GM21717 (cell line): ENCODE measurements around the gene NFKBIZ.
"Not testable (repeated sequence)": the region's sequence is repeated elsewhere in the genome, so short reads cannot be mapped to it uniquely, and the experiment has no call there.

ENCODE experiments used
- ATAC-seq: cut with Tn5 transposase; IDR thresholded peaks from one replicate; pipeline ENCODE4 v1.9.1; 2021; ENCODE audit warnings: mild to moderate bottlenecking, moderate library complexity; ENCODE audit not compliant: unreplicated experiment

The NFKBIZ gene

DNA sequence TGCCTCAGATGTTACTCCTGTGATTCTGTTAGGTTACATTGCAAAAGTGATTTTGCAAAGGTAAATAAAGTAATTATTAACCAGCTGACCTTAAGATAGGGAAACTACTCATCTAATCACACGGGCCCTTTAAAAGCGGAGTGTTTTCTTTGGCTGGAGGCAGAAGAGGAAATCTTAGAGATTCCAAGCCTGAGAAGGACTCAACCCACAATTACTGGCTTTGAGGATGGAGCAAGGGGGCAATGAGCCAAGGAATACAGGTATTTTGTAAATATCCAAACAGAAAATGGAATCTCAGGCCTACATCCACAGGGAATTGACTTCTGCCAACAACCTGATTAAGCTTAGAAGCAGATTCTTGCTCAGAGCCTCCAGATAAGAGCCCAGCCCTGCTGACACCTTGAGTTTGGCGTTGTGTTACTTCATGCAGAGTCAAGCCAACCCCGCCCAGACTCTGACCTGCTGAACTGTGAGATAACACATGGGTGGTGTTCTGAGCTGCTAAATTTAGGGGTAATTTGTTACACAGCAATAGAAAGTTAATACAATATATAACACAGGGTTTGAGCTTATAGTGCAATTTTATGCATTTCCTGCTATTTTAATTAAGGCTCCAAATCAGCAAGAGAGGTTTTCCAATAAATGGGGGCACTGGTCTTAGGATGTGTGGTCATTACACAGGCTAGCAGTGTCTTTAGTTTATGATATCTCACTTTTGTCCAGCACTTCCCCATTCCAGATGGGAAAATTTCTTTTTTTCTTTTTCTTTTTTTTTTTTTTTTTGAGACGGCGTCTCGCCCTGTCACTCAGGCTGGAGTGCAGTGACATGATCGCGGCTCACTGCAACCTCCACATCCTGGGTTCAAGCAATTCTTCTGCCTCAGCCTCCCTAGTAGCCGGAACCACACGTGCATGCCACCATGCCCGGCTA, 19.5 kb downstream of the NFKBIZ start:
- ATAC-seq = no peak

DNA sequence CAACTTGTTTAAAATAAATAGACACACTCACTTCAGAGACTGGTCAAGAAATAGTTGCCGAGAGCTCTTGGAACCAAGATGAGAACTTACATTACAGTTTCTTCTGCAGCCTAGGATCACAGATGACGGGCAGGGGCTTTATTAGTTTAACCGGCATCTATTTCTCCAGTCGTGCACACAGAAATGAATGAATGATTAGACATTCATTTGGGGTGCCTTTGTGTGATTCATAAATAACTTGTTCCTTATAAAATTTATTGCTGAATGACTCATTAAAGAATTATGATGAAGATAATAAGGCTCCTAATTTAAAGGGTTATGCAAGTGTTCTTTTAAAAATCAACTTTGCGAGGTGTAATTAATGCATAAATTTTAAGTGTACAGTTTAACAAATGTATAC, 20.8 kb downstream of the NFKBIZ start:
- no peak for ATAC-seq

DNA sequence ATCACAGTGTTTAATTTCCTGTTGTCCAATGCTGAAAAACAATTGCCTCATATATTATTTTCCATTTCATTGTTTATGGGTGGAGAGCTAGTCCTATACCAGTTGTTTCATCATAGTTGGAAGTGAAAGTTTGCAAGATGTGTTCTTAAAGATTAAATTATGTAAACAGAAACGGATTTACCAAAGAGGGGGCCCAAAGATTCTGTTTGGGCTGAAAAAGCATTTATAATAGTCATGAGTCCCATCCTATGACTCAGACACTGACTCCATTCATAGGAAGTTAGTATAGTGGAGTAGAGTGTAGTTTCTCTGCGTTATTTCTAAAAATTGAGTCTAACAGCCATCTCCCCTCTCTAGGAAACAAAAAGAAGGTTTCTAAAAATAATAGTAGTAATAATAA, 24.3 kb downstream of the NFKBIZ start:
- ATAC-seq = no peak

DNA sequence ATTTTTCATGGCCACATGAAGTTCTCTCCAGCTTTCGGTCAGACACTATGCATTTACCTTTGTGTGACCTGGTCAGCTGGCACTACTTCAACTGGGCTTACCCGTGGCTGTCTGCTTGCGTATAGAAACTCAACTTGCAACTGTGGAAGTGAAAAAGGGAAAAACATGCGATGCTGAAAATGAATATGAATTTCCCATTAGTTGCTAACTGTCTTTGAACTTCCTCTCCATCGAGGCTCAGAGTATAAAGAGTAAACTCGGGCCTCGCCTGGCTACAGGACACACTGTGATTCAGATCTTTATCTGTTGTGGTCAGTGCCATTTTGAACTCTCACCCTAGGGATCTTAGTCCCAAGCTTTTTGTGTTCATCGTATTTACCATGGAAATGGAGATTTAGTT, 26.8 kb downstream of the NFKBIZ start:
- no peak for ATAC-seq

DNA sequence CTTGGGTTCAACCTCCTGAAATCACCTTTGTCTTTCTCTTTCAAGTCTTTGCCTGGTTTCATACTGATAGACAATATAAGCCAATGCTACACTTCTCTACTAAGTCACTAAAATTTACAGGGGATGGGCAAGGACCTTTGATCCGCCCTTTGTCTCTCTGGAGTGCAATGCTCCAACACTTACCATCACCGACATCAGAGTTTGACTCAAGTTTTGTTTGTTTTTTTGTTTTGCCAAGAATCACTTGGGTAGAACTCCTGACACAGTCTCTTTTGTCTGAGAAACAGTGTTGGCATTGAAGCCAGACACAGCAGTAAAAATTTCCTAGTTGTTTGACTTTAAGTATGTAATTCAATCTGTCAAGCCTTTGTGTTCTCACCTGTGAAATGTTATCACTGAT, 29.3 kb downstream of the NFKBIZ start:
- no peak for ATAC-seq

DNA sequence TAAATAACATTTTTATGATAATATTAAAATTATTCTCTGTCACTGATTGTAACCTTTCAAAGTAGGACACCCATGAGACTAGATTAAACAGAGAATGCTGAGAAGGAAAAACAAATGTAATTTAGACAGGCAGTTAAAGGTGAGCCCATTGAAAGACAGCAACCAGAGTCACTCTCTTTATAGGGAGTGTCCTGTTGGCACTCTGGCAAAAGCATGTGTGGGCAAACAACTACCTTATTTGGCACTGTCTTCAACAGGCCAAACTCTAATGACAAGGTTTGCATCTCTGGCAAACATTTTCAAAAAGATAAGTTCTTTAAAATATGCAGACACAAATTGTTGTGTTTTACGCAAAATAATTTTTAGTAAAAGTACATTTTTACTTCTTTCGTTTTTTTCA, 29.8 kb downstream of the NFKBIZ start:
- ATAC-seq = no peak

DNA sequence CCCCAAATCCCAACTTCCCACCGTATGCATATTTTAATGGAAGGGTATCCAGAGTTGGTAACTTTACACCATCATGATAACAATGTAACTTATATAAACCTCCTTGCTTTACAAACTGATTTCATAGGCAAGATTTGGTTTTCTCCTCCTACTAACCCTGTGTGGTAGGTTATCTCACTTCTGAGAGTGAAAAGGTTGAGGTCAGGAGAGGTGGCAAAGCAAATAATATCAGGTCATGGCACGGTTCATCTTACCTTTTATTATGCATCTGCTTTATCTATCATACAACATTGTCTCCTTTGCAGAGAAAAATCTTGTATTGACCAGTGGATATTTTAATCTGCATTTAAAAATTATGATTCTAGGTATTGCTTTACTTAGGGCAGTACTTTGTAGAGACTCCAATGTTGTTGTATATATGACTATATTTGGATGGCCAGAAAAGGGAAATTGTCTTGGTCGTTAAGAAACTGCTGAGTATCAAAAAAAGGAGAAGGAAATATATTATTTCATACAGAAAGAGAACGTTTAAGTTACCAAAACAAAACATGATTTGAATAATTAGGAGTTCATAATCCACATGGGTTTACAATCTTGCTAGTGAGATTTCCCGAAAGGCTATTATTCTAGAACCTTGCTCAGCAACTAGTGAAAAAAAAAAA, 30.4 kb downstream of the NFKBIZ start:
- no peak for ATAC-seq

DNA sequence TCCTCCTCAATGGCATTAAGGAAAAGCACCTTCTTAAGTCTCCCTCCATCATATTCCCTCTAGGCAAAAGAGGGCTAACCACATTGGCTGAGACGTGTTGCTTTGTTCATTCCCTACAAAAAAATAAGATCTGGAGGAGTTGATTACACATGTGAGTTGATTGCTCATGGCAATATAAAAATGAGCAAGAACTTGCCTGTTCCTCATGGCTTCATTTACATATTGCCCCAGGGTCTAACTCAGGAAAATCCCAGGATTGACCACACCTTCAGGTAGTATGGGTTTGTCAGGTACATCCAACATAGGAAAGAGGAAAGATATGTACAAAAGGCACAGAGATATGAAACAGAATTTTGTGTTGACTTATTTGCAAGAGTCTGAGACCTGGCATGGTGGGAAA, 35.5 kb downstream of the NFKBIZ start:
- ATAC-seq = no peak

DNA sequence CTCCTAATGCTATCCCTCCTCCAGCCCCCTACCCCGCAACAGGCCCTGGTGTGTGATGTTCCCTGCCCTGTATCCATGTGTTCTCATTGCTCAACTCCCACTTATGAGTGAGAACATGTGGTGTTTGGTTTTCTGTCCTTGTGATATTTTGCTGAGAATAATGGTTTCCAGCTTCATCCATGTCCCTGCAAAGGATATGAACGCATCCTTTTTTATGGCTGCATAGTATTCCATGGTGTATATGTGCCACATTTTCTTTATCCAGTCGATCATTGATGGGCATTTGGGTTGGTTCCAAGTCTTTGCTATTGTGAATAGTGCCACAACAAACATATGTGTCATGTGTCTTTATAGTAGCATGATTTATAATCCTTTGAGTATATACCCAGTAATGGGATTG, 36.3 kb downstream of the NFKBIZ start:
- not testable (repeated sequence) for ATAC-seq

DNA sequence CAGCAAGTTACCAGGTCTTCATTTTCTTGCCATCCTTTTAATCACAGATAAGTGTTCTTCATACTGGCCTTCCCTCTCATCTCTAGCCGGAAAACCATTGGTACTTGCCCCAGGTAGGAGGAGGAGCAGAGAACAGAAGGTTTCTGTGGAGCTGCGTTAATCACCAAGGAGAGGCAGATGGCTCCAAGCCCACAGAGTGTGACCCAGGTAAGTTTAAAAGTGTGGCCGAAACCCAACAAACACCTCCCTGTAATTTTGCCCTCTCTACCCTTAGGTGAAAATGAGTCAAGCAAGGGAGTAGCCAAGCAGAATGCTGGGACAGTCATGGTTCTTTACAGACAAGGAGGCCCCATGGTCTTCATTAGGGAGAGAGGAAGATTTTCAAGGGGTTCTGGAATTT, 37.3 kb downstream of the NFKBIZ start:
- no peak for ATAC-seq

DNA sequence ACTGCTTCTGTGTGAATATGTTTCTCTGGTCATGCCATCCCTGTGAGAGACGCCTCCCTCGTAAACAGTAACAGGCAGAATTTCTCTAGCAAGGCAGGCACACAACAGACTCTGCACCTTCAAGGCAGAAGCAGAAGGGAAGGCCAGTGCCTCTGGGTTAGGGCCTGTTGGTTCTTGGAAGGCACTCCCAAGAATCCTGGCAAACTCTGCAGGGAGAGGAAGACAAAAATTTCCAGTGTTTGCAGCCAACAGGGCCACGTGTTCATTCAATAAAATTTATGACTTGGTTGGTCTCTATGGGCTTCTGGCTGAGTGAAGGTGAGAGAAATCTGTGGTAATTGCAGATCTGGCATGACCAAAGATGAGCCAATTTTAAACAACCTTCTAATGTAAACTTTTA, 39.3 kb downstream of the NFKBIZ start:
- ATAC-seq = no peak

DNA sequence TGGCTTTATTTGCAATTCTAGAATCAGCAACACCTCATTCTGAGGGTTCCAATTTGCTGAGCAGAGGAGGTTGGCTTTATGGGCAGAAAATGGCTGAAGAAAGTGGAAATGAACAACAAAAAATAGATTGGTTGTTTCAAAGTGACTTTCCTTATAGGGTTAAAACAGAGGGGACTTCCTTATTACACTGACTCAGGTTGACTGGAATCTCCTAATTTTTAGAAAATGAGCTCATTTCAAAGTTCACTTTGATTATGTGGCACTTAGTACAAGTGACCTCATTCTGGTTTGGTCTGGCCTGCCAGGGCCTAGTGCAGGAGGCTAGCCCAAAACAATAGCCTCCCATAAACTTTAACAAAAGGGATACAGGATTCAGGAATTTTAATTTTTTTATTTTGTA, 41.4 kb downstream of the NFKBIZ start:
- ATAC-seq = peak; percentile 61

DNA sequence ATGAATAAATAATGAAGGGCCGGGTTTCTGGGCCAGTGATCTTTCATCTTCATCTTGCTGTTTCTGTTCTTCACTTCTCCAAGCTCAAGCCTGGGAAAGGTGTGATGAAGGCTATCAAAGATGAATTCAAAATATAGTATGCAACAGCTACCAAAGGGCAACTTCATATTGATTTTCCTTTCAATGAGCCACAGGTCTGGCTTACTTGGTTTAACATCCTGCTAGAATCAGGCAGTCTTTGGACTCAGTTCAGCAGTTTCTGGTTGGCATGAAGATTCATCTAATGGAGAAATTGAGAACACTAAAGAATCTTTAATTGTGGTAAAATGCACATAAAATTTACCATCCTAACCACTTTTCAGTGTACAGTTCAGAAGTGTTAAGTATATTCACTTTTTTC, 43.3 kb downstream of the NFKBIZ start:
- ATAC-seq = no peak

DNA sequence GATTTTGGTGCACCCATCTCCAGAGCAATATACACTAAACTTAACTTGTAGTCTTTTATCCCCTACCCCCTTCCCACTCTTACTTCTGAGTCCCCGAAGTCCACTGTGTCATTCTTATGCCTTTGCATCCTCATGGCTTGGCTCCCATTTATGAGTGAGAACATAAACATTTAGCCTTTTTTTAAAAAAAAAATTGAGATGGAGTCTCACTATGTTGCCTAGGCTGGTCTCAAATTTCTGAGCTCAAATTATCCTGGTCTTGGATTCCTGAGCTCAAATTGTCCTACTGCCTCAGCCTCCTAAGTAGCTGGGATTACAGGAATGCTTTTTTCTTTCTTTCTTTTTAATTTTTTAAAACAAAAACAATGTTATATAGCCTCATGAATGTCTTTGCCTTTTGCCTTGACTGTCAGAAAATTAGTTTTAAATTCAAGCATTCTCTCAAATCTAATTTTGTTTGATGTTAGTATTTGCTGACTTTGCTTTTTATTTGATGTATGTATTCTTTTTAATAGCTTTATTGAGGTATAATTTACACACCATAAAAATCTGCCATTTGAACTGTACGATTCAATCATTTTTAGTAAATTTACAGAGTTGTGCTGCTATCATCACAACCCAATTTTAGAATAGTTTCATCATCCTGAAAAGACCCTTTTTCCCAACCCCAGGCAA, 46.9 kb downstream of the NFKBIZ start:
- no peak for ATAC-seq

DNA sequence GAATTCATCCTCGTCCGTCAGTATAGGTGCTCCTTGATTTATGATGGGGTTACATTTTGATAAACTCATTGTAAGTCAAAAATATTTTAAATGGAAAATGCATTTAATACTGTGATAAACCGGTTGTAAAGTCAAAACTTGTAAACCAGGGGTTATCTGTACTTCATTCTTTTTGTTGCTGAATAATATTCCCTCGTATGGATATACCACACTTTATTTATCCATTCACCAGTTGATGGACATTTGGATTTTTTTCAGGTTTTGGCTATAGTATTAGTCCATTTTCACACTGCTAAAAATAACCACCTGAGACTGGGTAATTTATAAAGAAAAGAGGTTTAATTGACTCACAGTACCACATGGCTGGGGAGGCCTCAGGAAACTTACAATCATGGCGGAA, 47.7 kb downstream of the NFKBIZ start:
- ATAC-seq = no peak

DNA sequence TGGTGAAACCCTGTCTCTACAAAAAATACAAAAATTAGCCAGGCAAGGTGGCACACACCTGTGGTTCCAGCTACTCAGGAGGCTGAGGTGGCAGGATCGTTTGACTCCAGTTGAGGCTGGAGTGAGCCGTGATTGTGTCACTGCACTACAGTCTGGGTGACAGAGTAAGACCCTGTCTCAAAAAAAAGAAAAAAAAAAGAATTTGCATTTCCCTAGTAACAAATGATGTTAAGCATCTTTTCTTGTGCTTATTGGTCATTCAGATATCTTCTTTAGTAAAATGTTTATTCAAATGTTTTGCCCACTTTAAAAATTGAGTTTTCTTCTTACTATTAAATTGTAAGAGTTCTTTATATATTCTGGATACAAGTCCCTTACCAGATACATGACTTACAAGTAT, 48.7 kb downstream of the NFKBIZ start:
- ATAC-seq = no peak

DNA sequence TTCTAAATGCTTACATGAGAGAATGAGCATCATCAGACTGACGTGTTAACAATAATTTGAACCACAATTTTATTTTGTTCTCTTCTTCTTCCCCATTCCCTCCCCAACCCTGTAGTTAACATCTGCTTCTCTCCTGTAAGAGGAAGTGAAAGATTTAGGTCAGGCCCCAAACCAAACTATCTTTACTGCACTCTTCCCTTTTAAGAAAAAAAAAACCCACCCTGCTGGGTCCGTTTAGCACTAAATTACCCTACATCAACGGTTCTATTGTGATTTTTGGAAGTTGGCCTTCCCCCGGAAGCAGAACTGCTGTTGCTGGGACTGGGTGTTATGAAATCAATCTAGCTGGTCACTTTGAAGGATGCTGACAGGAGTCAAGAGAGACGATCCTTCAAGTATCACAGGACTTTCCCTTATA, 49.4 kb downstream of the NFKBIZ start:
- ATAC-seq = peak; percentile 83

DNA sequence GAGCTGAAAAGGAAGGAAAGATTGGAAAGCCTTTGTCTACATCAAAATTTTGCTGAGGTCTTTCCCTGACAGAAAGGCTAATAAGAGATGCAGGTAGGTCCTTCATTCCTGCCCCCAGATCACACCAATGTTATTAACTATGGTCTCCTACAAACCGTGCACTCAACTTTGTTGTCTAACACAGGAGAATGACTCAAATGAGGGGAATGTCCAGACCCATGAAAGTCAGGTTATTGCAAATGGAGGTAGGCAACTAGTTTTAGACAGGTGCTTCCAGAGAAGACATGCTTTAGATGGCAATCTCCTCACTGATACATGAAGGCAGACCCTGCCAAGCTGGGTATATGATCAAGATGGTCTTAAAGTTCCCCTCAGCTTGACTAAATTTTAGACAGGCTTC, 51.0 kb downstream of the NFKBIZ start:
- no peak for ATAC-seq

DNA sequence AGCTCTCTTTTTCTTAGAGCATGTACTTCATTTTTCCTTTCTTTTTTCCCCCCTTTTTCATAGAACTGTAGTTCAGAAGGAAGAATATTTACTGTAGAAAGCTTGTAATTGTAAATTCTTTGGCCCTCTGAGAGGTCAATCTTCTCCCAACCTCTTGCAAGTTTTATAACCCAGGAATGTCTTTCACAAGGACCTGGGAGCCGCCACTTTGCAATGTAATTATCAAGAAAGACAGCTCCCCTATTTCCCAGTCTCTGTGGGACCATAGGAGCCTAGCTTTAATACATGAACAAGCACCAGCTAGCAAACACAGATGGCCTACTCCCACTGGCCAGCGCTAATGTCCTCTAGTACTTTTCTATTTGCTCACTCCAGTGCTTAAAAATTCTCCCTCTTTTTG, 51.4 kb downstream of the NFKBIZ start:
- no peak for ATAC-seq

DNA sequence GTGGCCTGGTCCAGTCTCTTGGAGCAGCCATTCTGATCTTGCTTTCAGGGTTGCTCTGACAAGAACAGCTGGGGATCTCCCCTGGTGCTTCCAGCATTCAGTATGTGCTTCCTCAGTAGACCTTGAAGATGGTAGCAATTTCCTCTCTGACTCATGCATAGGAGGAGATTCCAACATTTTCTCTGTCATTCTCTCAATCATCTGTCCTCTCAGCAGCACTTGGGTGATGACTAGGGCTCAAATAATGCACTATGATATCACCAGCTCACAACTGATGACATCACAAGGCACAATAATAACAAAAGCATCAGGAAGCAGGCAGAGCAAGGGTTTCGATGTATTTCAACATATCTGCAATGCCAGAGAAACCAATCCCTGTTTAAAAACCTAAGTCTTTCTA, 52.7 kb downstream of the NFKBIZ start:
- ATAC-seq = peak; percentile 61

DNA sequence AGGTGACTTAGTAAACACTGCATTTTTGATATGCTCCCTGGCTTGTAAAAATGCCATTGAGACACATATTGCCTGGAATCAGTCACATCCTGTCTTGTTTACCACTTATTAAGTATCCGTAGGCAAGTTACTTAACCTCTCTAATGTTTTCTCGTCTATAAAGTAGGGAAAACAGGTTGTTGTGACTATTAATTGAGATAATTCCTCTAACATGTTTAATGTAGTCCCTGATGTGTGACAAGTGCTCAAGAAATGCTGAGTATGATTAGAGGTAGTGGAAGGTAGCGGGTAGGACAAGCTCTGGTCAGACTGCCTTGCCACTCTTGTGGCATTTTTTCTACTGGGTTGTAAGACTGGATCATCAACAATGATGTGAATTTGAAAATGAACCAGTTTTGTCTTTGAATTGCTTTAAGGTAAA, 54.1 kb downstream of the NFKBIZ start:
- no peak for ATAC-seq

DNA sequence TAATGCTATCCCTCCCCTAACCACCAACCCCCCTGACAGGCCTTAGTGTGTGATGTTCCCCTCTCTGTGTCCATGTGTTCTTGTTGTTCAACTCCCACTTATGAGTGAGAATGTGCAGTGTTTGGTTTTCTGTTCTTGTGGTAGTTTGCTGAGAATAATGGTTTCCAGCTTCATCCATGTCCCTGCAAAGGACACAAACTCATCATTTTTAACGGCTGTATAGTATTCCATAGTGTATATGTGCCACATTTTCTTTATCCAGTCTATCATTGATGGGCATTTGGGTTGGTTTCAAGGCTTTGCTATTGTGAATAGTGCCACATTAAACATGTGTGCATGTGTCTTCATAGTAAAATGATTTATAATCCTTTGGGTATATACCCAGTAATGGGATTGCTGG, 56.3 kb downstream of the NFKBIZ start:
- not testable (repeated sequence) for ATAC-seq
